ENCODE measurements around the gene DLL3.
"Not testable (repeated sequence)": the region's sequence is repeated elsewhere in the genome, so short reads cannot be mapped to it uniquely, and the experiment has no call there.

DLL3 gene

GRCh38 chr19:39498798-39499642 lies at the start of gene DLL3:
DLL3 (plus strand) TSS chr19:39498947; CDS start chr19:39498975, 28 bp downstream.
- peak; percentile 18 for DNase-seq

- no peak for DNase-seq
Observed at GRCh38 chr19:39449116-39449797, 49.5 kb upstream of the DLL3 start.

- not testable (repeated sequence) for DNase-seq
Observed at GRCh38 chr19:39451257-39451656, 47.5 kb upstream of the DLL3 start.

GRCh38 chr19:39463403-39463802 lies 35.3 kb upstream of the DLL3 start:
- no peak for DNase-seq

GRCh38 chr19:39465956-39466747 lies 32.6 kb upstream of the DLL3 start:
- no peak for DNase-seq

- DNase-seq, result no peak
Observed at GRCh38 chr19:39467941-39468340, 30.8 kb upstream of the DLL3 start.

- DNase-seq, result no peak
Observed at GRCh38 chr19:39469036-39469435, 29.7 kb upstream of the DLL3 start.

- DNase-seq, result no peak
Observed at GRCh38 chr19:39469567-39469966, 29.2 kb upstream of the DLL3 start.

GRCh38 chr19:39470724-39471339 lies 27.9 kb upstream of the DLL3 start:
- DNase-seq, result no peak

- DNase-seq, result no peak
Observed at GRCh38 chr19:39471756-39472536, 26.8 kb upstream of the DLL3 start.

GRCh38 chr19:39472746-39473442 lies 25.9 kb upstream of the DLL3 start:
- no peak for DNase-seq

GRCh38 chr19:39473443-39473960 lies 25.2 kb upstream of the DLL3 start:
- no peak for DNase-seq

- peak; percentile 82 for DNase-seq
Observed at GRCh38 chr19:39474139-39474620, 24.6 kb upstream of the DLL3 start.

- no peak for DNase-seq
Observed at GRCh38 chr19:39475748-39476147, 23.0 kb upstream of the DLL3 start.

GRCh38 chr19:39479319-39479801 lies 19.4 kb upstream of the DLL3 start:
- DNase-seq, result not testable (repeated sequence)

GRCh38 chr19:39479916-39480315 lies 18.8 kb upstream of the DLL3 start:
- DNase-seq, result no peak

GRCh38 chr19:39480337-39481228 lies 18.2 kb upstream of the DLL3 start, which contains the start of gene TIMM50:
TIMM50 (plus strand) TSS chr19:39480838; CDS start chr19:39480854, 16 bp downstream.
- peak; percentile 99 for DNase-seq

- no peak for DNase-seq
Observed at GRCh38 chr19:39481229-39481545, 17.6 kb upstream of the DLL3 start.

GRCh38 chr19:39481676-39482075 lies 17.1 kb upstream of the DLL3 start:
- DNase-seq, result no peak

- no peak for DNase-seq
Observed at GRCh38 chr19:39483141-39483540, 15.6 kb upstream of the DLL3 start.
